Mammary epithelial cell (primary cell): Measurements from ENCODE around the gene SIAH3.

Source experiments
- EZH2 ChIP-seq: IDR thresholded peaks from 2 replicates; pipeline ENCODE4 v1.6.1; 2012; ENCODE audit warnings: low read length, inconsistent platforms, borderline replicate concordance
- TF ChIP-seq, protein P1 (sequence below), 2 donors: IDR thresholded peaks in 1 of 2; conservative IDR thresholded peaks in 1 of 2; 2 replicates each; pipeline ENCODE4 v1.5.1; 2011 to 2012; ENCODE audit warnings: inconsistent platforms in 2 of 2, low read length in 2 of 2, mild to moderate bottlenecking in 2 of 2, control low read depth in 1 of 2, low read depth in 1 of 2; ENCODE audit not compliant: insufficient read depth in 1 of 2; ENCODE audit errors: extremely low read depth in 1 of 2

DNA sequence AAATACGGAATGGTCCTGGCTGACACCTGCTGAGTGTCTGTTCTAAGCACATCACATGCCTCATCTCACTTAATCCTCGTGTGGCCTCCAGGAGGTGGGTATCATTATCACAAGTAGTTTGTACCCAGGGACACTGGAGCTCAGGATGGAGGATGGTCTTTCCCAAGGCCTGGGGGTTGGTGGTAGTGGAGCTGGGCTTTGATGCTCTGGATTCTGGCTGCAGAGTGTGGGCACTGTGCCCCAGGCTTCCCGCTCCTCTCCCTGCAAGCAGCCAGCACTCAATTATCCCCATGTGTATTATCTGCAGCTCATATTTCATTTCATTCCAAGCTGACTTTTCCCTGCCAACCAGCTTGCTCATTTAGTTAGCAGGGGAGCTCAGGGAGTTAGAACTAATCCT is 52.1 kb downstream of the SIAH3 start:
- TF ChIP-seq, protein P1, sequence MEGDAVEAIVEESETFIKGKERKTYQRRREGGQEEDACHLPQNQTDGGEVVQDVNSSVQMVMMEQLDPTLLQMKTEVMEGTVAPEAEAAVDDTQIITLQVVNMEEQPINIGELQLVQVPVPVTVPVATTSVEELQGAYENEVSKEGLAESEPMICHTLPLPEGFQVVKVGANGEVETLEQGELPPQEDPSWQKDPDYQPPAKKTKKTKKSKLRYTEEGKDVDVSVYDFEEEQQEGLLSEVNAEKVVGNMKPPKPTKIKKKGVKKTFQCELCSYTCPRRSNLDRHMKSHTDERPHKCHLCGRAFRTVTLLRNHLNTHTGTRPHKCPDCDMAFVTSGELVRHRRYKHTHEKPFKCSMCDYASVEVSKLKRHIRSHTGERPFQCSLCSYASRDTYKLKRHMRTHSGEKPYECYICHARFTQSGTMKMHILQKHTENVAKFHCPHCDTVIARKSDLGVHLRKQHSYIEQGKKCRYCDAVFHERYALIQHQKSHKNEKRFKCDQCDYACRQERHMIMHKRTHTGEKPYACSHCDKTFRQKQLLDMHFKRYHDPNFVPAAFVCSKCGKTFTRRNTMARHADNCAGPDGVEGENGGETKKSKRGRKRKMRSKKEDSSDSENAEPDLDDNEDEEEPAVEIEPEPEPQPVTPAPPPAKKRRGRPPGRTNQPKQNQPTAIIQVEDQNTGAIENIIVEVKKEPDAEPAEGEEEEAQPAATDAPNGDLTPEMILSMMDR (conservative IDR thresholded peaks at IDR 0.05 in 1 of 2, IDR thresholded peaks at IDR 0.05 in 1 of 2; ENCODE audit: extremely low read depth in 1 of 2, insufficient read depth in 1 of 2, low read depth in 1 of 2, low read length in 2 of 2) = no peak
- no peak for TF ChIP-seq EZH2
